SK-N-MC (cell line): ENCODE measurements around the gene CYSTM1.

ENCODE experiments used
- DNase-seq: peaks from one replicate; pipeline ENCODE4 v3.0.0-alpha.2; 2011; ENCODE audit warnings: low read depth, low spot score
- H3K27ac ChIP-seq: fragments of 200-600 bp; sonication (generic); 2 replicates; pipeline ENCODE4 v1.5.1; 2016; ENCODE audit warnings: mixed run types
- H3K36me3 ChIP-seq: fragments of 200-600 bp; sonication (generic); 2 replicates; pipeline ENCODE4 v1.6.1; 2017; ENCODE audit warnings: antibody characterized with exemption, low read length, mixed read lengths; ENCODE audit not compliant: insufficient read depth
- H3K4me3 ChIP-seq: fragments of 200-600 bp; sonication (generic); 2 replicates; pipeline ENCODE4 v1.5.1; 2016
- H3K9ac ChIP-seq: fragments of 200-600 bp; sonication (generic); 2 replicates; pipeline ENCODE4 v1.8.0; 2017; ENCODE audit warnings: mixed run types, mixed read lengths; ENCODE audit not compliant: insufficient read length
- H3K9me3 ChIP-seq: fragments of 200-600 bp; sonication (generic); 2 replicates; pipeline ENCODE4 v1.6.1; 2017; ENCODE audit warnings: low read depth, mild to moderate bottlenecking, antibody characterized with exemption, low read length, moderate library complexity, mixed read lengths
- EZH2 ChIP-seq: fragments of 200-600 bp; sonication (generic); IDR thresholded peaks from one replicate; pipeline ENCODE4 v1.6.1; 2017; ENCODE audit warnings: antibody characterized with exemption
- FOXP2 ChIP-seq: optimal IDR thresholded peaks from 2 replicates; pipeline ENCODE3; 2011; ENCODE audit warnings: mild to moderate bottlenecking, moderate library complexity; ENCODE audit not compliant: insufficient read depth; ENCODE audit errors: extremely low read length, control extremely low read depth
- POLR2AphosphoS5 ChIP-seq: IDR thresholded peaks from 2 replicates; pipeline ENCODE4 v1.6.1; 2012; ENCODE audit warnings: mild to moderate bottlenecking, low read depth, low read length, borderline replicate concordance

CYSTM1 gene

GRCh38 chr5:140258016-140258415 is 83.0 kb downstream of the CYSTM1 start:
- no peak overlapping the region for H3K4me3 ChIP-seq
- peaks cover 8% of the 10 kb centered on the region for H3K36me3 ChIP-seq
- no peak overlapping the region for H3K27ac ChIP-seq
- DNase-seq: no peak
- TF ChIP-seq FOXP2 (no peak), POLR2AphosphoS5 (no peak), EZH2 (no peak)
- H3K9me3 ChIP-seq: 0 out of 2 replicates have a peak, but pooled peaks cover 3% of the 10 kb centered on the region
- H3K9ac ChIP-seq: no peak overlapping the region

- peaks cover 8% of the 10 kb centered on the region for H3K36me3 ChIP-seq
- no peak overlapping the region for H3K27ac ChIP-seq
- no peak overlapping the region for H3K9ac ChIP-seq
- H3K9me3 ChIP-seq: 0 out of 2 replicates have a peak, but pooled peaks cover 3% of the 10 kb centered on the region
- no peak overlapping the region for H3K4me3 ChIP-seq
- TF ChIP-seq POLR2AphosphoS5: no peak
- TF ChIP-seq EZH2: no peak
- TF ChIP-seq FOXP2: no peak
- DNase-seq: no peak
These were observed 83.9 kb downstream of the CYSTM1 start for GRCh38 chr5:140258873-140259272.

GRCh38 chr5:140259500-140259899 is 84.5 kb downstream of the CYSTM1 start:
- TF ChIP-seq POLR2AphosphoS5 (no peak), EZH2 (no peak), FOXP2 (no peak)
- no peak overlapping the region for H3K4me3 ChIP-seq
- no peak for DNase-seq
- peaks cover 8% of the 10 kb centered on the region for H3K36me3 ChIP-seq
- 0 out of 2 replicates have a peak, but pooled peaks cover 3% of the 10 kb centered on the region for H3K9me3 ChIP-seq
- no peak overlapping the region for H3K27ac ChIP-seq
- H3K9ac ChIP-seq: no peak overlapping the region

- Histone ChIP-seq H3K4me3 (no peak overlapping the region), H3K36me3 (peaks cover 8% of the 10 kb centered on the region), H3K9ac (no peak overlapping the region), H3K9me3 (0 out of 2 replicates have a peak, but pooled peaks cover 3% of the 10 kb centered on the region), H3K27ac (no peak overlapping the region)
- DNase-seq: no peak
- no peak for TF ChIP-seq EZH2
- TF ChIP-seq FOXP2: no peak
- no peak for TF ChIP-seq POLR2AphosphoS5
These were observed 85.2 kb downstream of the CYSTM1 start for GRCh38 chr5:140260089-140260656.

- Histone ChIP-seq H3K27ac (no peak overlapping the region), H3K36me3 (peaks cover 8% of the 10 kb centered on the region), H3K9me3 (0 out of 2 replicates have a peak, but pooled peaks cover 3% of the 10 kb centered on the region), H3K9ac (no peak overlapping the region), H3K4me3 (no peak overlapping the region)
- no peak for DNase-seq
- TF ChIP-seq EZH2: no peak
These were observed 86.6 kb downstream of the CYSTM1 start for GRCh38 chr5:140261403-140262171.

GRCh38 chr5:140262221-140262620 is 87.2 kb downstream of the CYSTM1 start:
- no peak overlapping the region for H3K27ac ChIP-seq

GRCh38 chr5:140262839-140263238 is 87.9 kb downstream of the CYSTM1 start:
- TF ChIP-seq EZH2 (no peak), POLR2AphosphoS5 (no peak), FOXP2 (no peak)
- Histone ChIP-seq H3K27ac (no peak overlapping the region), H3K4me3 (no peak overlapping the region), H3K9me3 (0 out of 2 replicates have a peak, but pooled peaks cover 3% of the 10 kb centered on the region), H3K36me3 (peaks cover 8% of the 10 kb centered on the region), H3K9ac (no peak overlapping the region)
- no peak for DNase-seq

More at GRCh38 chr5:140262221-140262620, 87.2 kb downstream of the CYSTM1 start:
- TF ChIP-seq FOXP2 (no peak), EZH2 (no peak), POLR2AphosphoS5 (no peak)
- peaks cover 8% of the 10 kb centered on the region for H3K36me3 ChIP-seq
- DNase-seq: no peak
- H3K9ac ChIP-seq: no peak overlapping the region
- no peak overlapping the region for H3K4me3 ChIP-seq
- 0 out of 2 replicates have a peak, but pooled peaks cover 3% of the 10 kb centered on the region for H3K9me3 ChIP-seq

- H3K4me3 ChIP-seq: no peak overlapping the region
- no peaks in the 10 kb centered on the region; the same call in 1 of the 2 replicates for H3K36me3 ChIP-seq
- DNase-seq: no peak
- H3K27ac ChIP-seq: no peak overlapping the region
- TF ChIP-seq POLR2AphosphoS5 (no peak), EZH2 (no peak), FOXP2 (no peak)
- H3K9ac ChIP-seq: no peak overlapping the region
- H3K9me3 ChIP-seq: no peaks in the 10 kb centered on the region
These were observed 90.9 kb downstream of the CYSTM1 start for GRCh38 chr5:140265845-140266244.
